HepG2 (cell line): Measurements from ENCODE around the gene KIAA1328. TPM values are rescaled to one million over a fixed set of nuclear protein-coding genes. Genes with fewer than 3 reads are reported as not detected.

ENCODE experiments used
- ATAC-seq: fragments of 200-7000 bp; cut with Tn5 transposase; 3 replicates; pipeline ENCODE4 v1.9.1; 2020; ENCODE audit warnings: mild to moderate bottlenecking, moderate library complexity
- BruUV-seq: library from RNA; stranded (reverse); fragments of 400-500 nt; replicated peaks from 2 replicates; lab custom pipeline; 2021; lab: Mats Ljungman, UMichigan
- CTCF ChIA-PET: fragments of 300-600 bp; formaldehyde crosslinking; extraction: SDS; loops from one replicate; lab custom pipeline; 2021; ENCODE audit warnings: low total read pairs, inconsistent platforms, low intra/inter-chr PET ratio; lab: Yijun Ruan, JAX
- POLR2A ChIA-PET: fragments of 350-600 bp; sonication (Branson Sonifier 250); formaldehyde crosslinking; loops from one replicate; lab custom pipeline; 2020; ENCODE audit warnings: antibody characterized with exemption, inconsistent platforms; lab: Yijun Ruan, JAX
- DNase-seq: peaks from one replicate; pipeline ENCODE4 v3.0.0-alpha.2; 2015; ENCODE audit warnings: low spot score
- FAIRE-seq: peaks from 3 replicates; lab custom pipeline; 2011; peaks lifted over from hg19 to GRCh38; lab: Jason Lieb, UNC
- H2AFZ ChIP-seq: one replicate; pipeline ENCODE4 v1.6.1; 2011; ENCODE audit warnings: low read length, inconsistent platforms
- H3K27ac ChIP-seq: fragments of 300-600 bp; 3 replicates; pipeline ENCODE4 v1.8.0; 2011; ENCODE audit warnings: mixed run types, mild to moderate bottlenecking, mixed read lengths, low read length, inconsistent platforms; ENCODE audit not compliant: insufficient read depth; ENCODE audit errors: extremely low read length
- H3K27me3 ChIP-seq, 2 experiments: fragments of 200-600 bp in 1 of 2; 2 replicates in 1 of 2; 3 replicates in 1 of 2; pipeline versions ENCODE4 v1.6.0 to v1.8.0; 2011; ENCODE audit warnings: low read length in 2 of 2, mild to moderate bottlenecking in 2 of 2, moderate library complexity in 2 of 2, inconsistent platforms in 1 of 2; ENCODE audit not compliant: insufficient read depth in 2 of 2, control insufficient read depth in 1 of 2
- H3K36me3 ChIP-seq, 2 experiments: fragments of 200-600 bp in 1 of 2; replicated peaks in 1 of 2; 2 replicates in 1 of 2; 3 replicates in 1 of 2; pipeline versions ENCODE4 v1.5.1 to v1.8.0; 2011; ENCODE audit warnings: low read length in 2 of 2, inconsistent platforms in 1 of 2; ENCODE audit not compliant: insufficient read depth in 2 of 2, control insufficient read depth in 1 of 2
- H3K4me1 ChIP-seq: 2 replicates; pipeline ENCODE4 v1.5.1; 2012; ENCODE audit warnings: low read length, inconsistent platforms; ENCODE audit not compliant: insufficient read depth
- H3K4me2 ChIP-seq: 2 replicates; pipeline ENCODE4 v1.6.0; 2011; ENCODE audit warnings: low read depth, low read length, inconsistent platforms
- H3K4me3 ChIP-seq, 3 experiments: fragments of 200-600 bp in 1 of 3; sonication (generic), shearing (Covaris generic) in 1 of 3; replicated peaks in 1 of 3; 2 replicates each; pipeline ENCODE4 v1.5.1; 2011 to 2016; ENCODE audit warnings: low read length in 3 of 3, inconsistent platforms in 2 of 3, low read depth in 2 of 3, mild to moderate bottlenecking in 2 of 3, control low read depth in 1 of 3, mixed read lengths in 1 of 3; ENCODE audit not compliant: insufficient read depth in 1 of 3
- H3K79me2 ChIP-seq: one replicate; pipeline ENCODE4 v1.6.1; 2011; ENCODE audit warnings: low read length, inconsistent platforms; ENCODE audit not compliant: insufficient read depth
- H3K9ac ChIP-seq: 2 replicates; pipeline ENCODE4 v1.6.0; 2011; ENCODE audit warnings: mild to moderate bottlenecking, low read depth, low read length, inconsistent platforms; ENCODE audit not compliant: insufficient read depth
- H3K9me3 ChIP-seq: 2 replicates; pipeline ENCODE4 v1.5.1; 2012; ENCODE audit warnings: mild to moderate bottlenecking, low read length
- H4K20me1 ChIP-seq: 2 replicates; pipeline ENCODE4 v1.6.0; 2011; ENCODE audit warnings: inconsistent platforms, mild to moderate bottlenecking, low read length, moderate library complexity; ENCODE audit not compliant: insufficient read depth
- ATF2 ChIP-seq: sonication (generic); formaldehyde crosslinking; IDR thresholded peaks from 2 replicates; pipeline ENCODE4 v1.4.0; 2020; ENCODE audit warnings: missing genetic modification reagents
- BCL6 ChIP-seq: IDR thresholded peaks from 2 replicates; pipeline ENCODE4 v1.6.1; 2016; ENCODE audit warnings: missing genetic modification reagents, missing compliant biosample characterization
- CENPT ChIP-seq: sonication (generic); formaldehyde crosslinking; IDR thresholded peaks from 2 replicates; pipeline ENCODE4 v1.8.0; 2022; ENCODE audit warnings: low read depth, mild to moderate bottlenecking, moderate library complexity, missing genetic modification reagents
- IRX3 ChIP-seq: sonication (generic); formaldehyde crosslinking; IDR thresholded peaks from 2 replicates; pipeline ENCODE4 v1.8.1; 2023; ENCODE audit warnings: mild to moderate bottlenecking, low read depth, missing genetic modification reagents, borderline replicate concordance
- PAX8 ChIP-seq: sonication (generic); formaldehyde crosslinking; IDR thresholded peaks from 2 replicates; pipeline ENCODE4 v1.8.0; 2022; ENCODE audit warnings: mild to moderate bottlenecking, missing genetic modification reagents, borderline replicate concordance
- PRPF4 ChIP-seq: fragments of 200-400 bp; formaldehyde crosslinking; IDR thresholded peaks from 2 replicates; pipeline ENCODE4 v1.6.1; 2016; ENCODE audit warnings: low read length, low read depth; ENCODE audit not compliant: poor library complexity, severe bottlenecking
- TBX2 ChIP-seq: sonication (generic); formaldehyde crosslinking; IDR thresholded peaks from 2 replicates; pipeline ENCODE4 v1.5.0; 2020; ENCODE audit warnings: missing genetic modification reagents, mild to moderate bottlenecking, borderline replicate concordance
- ZNF33A ChIP-seq: sonication (generic); formaldehyde crosslinking; IDR thresholded peaks from 2 replicates; pipeline ENCODE4 v1.5.1; 2020; ENCODE audit warnings: missing genetic modification reagents, mild to moderate bottlenecking, moderate library complexity, borderline replicate concordance
- ZNF549 ChIP-seq: sonication (generic); formaldehyde crosslinking; IDR thresholded peaks from 2 replicates; pipeline ENCODE4 v1.5.0; 2020; ENCODE audit warnings: missing genetic modification reagents
- ZNF703 ChIP-seq: sonication (generic); formaldehyde crosslinking; IDR thresholded peaks from 2 replicates; pipeline ENCODE4 v1.5.1; 2020; ENCODE audit warnings: missing genetic modification reagents, mild to moderate bottlenecking, moderate library complexity, borderline replicate concordance
- WGBS: methylation state at CpG from one replicate; pipeline ENCODE4 v1.1.6; 2017; ENCODE audit warnings: low lambda C conversion rate; 5-methylcytosine and 5-hydroxymethylcytosine counted together
- in situ Hi-C: cut with HindIII; loops from 2 replicates; pipeline ENCODE4 v1.10.0; 2017; ENCODE audit warnings: low pct_unique_long_range_greater_than_20kb; ENCODE audit not compliant: extremely low pct_ligation_motif_present
- intact Hi-C: fragments of 100-400 bp; cut with micrococcal nuclease; formaldehyde crosslinking; loops from one replicate; pipeline ENCODE4 v1.10.0; 2022; ENCODE audit not compliant: unreplicated experiment
- polyA plus RNA-seq, 8 experiments: library from polyadenylated mRNA; depleted of rRNA in 3 of 8; stranded (reverse) in 7 of 8; unstranded in 1 of 8; fragments of >200 nt; fragmentation: Illumina TruSeq in 4 of 8; extraction: Trizol in 4 of 8; gene quantifications; 2 replicates each; pipeline versions ENCODE4 v1.2.1 to v1.2.3, GENCODE V29; 2011 to 2016; ENCODE audit warnings: low read depth in 4 of 8, missing spikeins in 1 of 8, mixed read lengths in 1 of 8; ENCODE audit not compliant: insufficient read depth in 1 of 8
- total RNA-seq, 5 experiments: library from RNA; depleted of rRNA; stranded (reverse); fragments of >200 nt; fragmentation: Illumina TruSeq; extraction: Trizol; gene quantifications; 2 replicates each; pipeline ENCODE4 v1.2.3, GENCODE V29; 2016; ENCODE audit warnings: low read depth in 1 of 5

Gene KIAA1328
- total and polyA plus RNA-seq, 2 of the 13 experiments (the other 11 are each of a cell fraction or from before 2014, with no cell fraction given): 4.1 to 6.0 TPM

GRCh38 chr18:37261246-37261840 lies 432.4 kb downstream of the KIAA1328 start (continued):
- TF ChIP-seq TBX2 (CRISPR knock-in tag): no peak

DNA sequence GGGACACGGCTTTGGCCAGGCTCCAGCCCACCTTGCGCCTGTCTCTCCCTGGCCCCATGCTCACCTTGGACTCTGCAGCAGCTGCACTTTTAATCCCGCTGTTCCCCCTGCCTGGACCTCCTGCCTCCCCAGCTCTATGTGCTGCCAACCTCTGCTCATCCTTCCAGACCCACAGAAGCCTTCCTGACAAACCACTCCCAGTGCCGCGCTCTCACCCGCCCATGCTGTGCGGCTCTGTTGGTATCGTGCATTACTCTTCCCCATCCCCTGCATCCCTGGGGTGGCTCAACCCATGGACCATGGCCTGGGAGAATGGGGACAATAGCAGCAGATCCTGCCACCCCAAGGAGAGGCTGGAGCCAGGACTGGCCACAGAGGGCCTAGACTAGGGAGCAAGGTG lies 433.1 kb downstream of the KIAA1328 start:
- POLR2A ChIA-PET: no interaction called here
- CTCF ChIA-PET: no interaction called here
- in situ Hi-C loops: no loop called here

More for the DNA sequence above, 433.1 kb downstream of the KIAA1328 start:
- FAIRE-seq (no peak), DNase-seq (no peak), ATAC-seq (no peak)
- H3K4me1 ChIP-seq: no peaks in the 10 kb centered on the region
- no peak overlapping the region for H3K4me3 ChIP-seq
- BruUV-seq: no TSS peak
- no peaks in the 10 kb centered on the region for H3K79me2 ChIP-seq
- TF ChIP-seq PAX8 (no peak), CENPT (no peak), IRX3 (CRISPR knock-in tag) (no peak), ZNF703 (CRISPR knock-in tag) (no peak), BCL6 (CRISPR knock-in tag) (no peak), PRPF4 (no peak), ZNF549 (CRISPR knock-in tag) (no peak), ZNF33A (CRISPR knock-in tag) (no peak), ATF2 (CRISPR knock-in tag) (no peak)
- H2AFZ ChIP-seq: no peak overlapping the region
- H3K9ac ChIP-seq: no peak overlapping the region
- WGBS: 2% methylated on average over 6 of the region's 8 CpGs
- no peaks in the 10 kb centered on the region for H3K36me3 ChIP-seq
- H4K20me1 ChIP-seq: no peaks in the 10 kb centered on the region
- peaks cover 1 to 31% of the 10 kb centered on the region in 2 experiments; a peak in 4 of 5 replicates for H3K27me3 ChIP-seq
- intact Hi-C loops: no loop called here
- no peak overlapping the region for H3K27ac ChIP-seq
- no peak overlapping the region for H3K4me2 ChIP-seq
- no peaks in the 10 kb centered on the region for H3K9me3 ChIP-seq
